A673 (cell line): ENCODE measurements around the gene CACNA2D1. TPM values are rescaled to one million over a fixed set of nuclear protein-coding genes. Genes with fewer than 3 reads are reported as not detected.

Experiments used
- BruUV-seq: library from RNA; stranded (reverse); fragments of 400-500 nt; replicated peaks from 2 replicates; lab custom pipeline; 2021; lab: Mats Ljungman, UMichigan
- CTCF ChIA-PET: fragments of 300-600 bp; sonication (Branson Sonifier 250); formaldehyde crosslinking; loops from one replicate; lab custom pipeline; 2022; ENCODE audit warnings: antibody characterized with exemption; lab: Charles Lee
- POLR2A ChIA-PET: fragments of 300-600 bp; sonication (Branson Sonifier 250); formaldehyde crosslinking; loops from one replicate; lab custom pipeline; 2022; ENCODE audit warnings: antibody characterized with exemption; ENCODE audit not compliant: low non-redundant PET; lab: Charles Lee
- DNase-seq: peaks from one replicate; pipeline ENCODE4 v3.0.0-alpha.2; 2015; ENCODE audit warnings: low spot score
- H3K27ac ChIP-seq: fragments of 200-600 bp; sonication (generic); 2 replicates; pipeline ENCODE4 v1.5.1; 2016; ENCODE audit warnings: mixed run types, low read depth, mild to moderate bottlenecking, mixed read lengths, antibody characterized with exemption, low read length; ENCODE audit not compliant: poor library complexity, severe bottlenecking
- H3K27me3 ChIP-seq: fragments of 200-600 bp; sonication (generic); replicated peaks from 2 replicates; pipeline ENCODE4 v1.6.1; 2017; ENCODE audit warnings: mixed run types, low read depth, mild to moderate bottlenecking, mixed read lengths, antibody characterized with exemption, low read length; ENCODE audit not compliant: insufficient read depth, poor library complexity
- H3K36me3 ChIP-seq: fragments of 200-600 bp; sonication (generic); 2 replicates; pipeline ENCODE4 v1.6.1; 2016; ENCODE audit warnings: mixed run types, mild to moderate bottlenecking, mixed read lengths, antibody characterized with exemption, low read length; ENCODE audit not compliant: insufficient read depth, poor library complexity, severe bottlenecking
- H3K4me1 ChIP-seq: fragments of 200-600 bp; sonication (generic); 2 replicates; pipeline ENCODE4 v1.6.1; 2017; ENCODE audit warnings: mixed run types, mild to moderate bottlenecking, mixed read lengths, antibody characterized with exemption, low read length; ENCODE audit not compliant: insufficient read depth, poor library complexity, severe bottlenecking
- H3K4me3 ChIP-seq: fragments of 200-600 bp; sonication (generic); 2 replicates; pipeline ENCODE4 v1.5.1; 2016; ENCODE audit warnings: low read depth, mixed run types, mild to moderate bottlenecking, mixed read lengths, low read length; ENCODE audit not compliant: poor library complexity, severe bottlenecking
- H3K9me3 ChIP-seq: fragments of 200-600 bp; sonication (generic); 2 replicates; pipeline ENCODE4 v1.6.1; 2016; ENCODE audit warnings: mixed run types, low read depth, mild to moderate bottlenecking, mixed read lengths, antibody characterized with exemption, low read length; ENCODE audit not compliant: poor library complexity, severe bottlenecking
- CTCF ChIP-seq: fragments of 300-800, 200-600 bp; sonication (generic); conservative IDR thresholded peaks from 2 replicates; pipeline ENCODE4 v1.5.1; 2017; ENCODE audit warnings: low read depth, mild to moderate bottlenecking, antibody characterized with exemption, low read length, moderate library complexity, mixed read lengths
- EZH2 ChIP-seq: fragments of 200-600 bp; sonication (generic); IDR thresholded peaks from 2 replicates; pipeline ENCODE4 v1.6.1; 2017; ENCODE audit warnings: borderline replicate concordance, low read depth, mild to moderate bottlenecking, mixed read lengths, antibody characterized with exemption, low read length; ENCODE audit not compliant: poor library complexity, severe bottlenecking
- intact Hi-C: fragments of 100-400 bp; cut with micrococcal nuclease; formaldehyde crosslinking; loops from one replicate; pipeline ENCODE4 v1.10.0; 2022; ENCODE audit not compliant: unreplicated experiment
- total RNA-seq: library from RNA; stranded (reverse); gene quantifications from 2 replicates; pipeline ENCODE4 v1.2.3, GENCODE V29; 2021

Gene CACNA2D1
- total RNA-seq, 1 experiment from 2014 or later = 49.1 TPM

GRCh38 chr7:82049442-82049841, 394.1 kb downstream of the CACNA2D1 start:
- intact Hi-C loops = no loop called here
- H3K4me1 ChIP-seq = peaks cover 46% of the 10 kb centered on the region
- peak overlapping the region; percentile 22 for H3K27ac ChIP-seq
- no peaks in the 10 kb centered on the region for H3K36me3 ChIP-seq
- H3K27me3 ChIP-seq = no peaks in the 10 kb centered on the region
- H3K9me3 ChIP-seq = no peaks in the 10 kb centered on the region
- no TSS peak for BruUV-seq
- ChIA-PET POLR2A (no interaction called here), CTCF (interaction anchor here (0.6 kb wide), 1 partner anchor 172 kb away, joined by 3 read pairs; no protein-coding TSS in a partner anchor)
- H3K4me3 ChIP-seq = no peak overlapping the region
- TF ChIP-seq EZH2 (no peak), CTCF (no peak)
- DNase-seq = peak; percentile 70

- Histone ChIP-seq H3K27ac (no peak overlapping the region), H3K4me3 (no peak overlapping the region), H3K9me3 (no peaks in the 10 kb centered on the region), H3K36me3 (no peaks in the 10 kb centered on the region), H3K4me1 (peaks cover 17% of the 10 kb centered on the region), H3K27me3 (no peaks in the 10 kb centered on the region)
- no TSS peak for BruUV-seq
- no peak for TF ChIP-seq EZH2
- TF ChIP-seq CTCF = peak; percentile 76
- CTCF ChIA-PET = no interaction called here
- intact Hi-C loops = loop anchor here (1.0 to 5.0 kb wide), 6 partner anchors 188 to 682 kb away; no protein-coding TSS in a partner anchor
- DNase-seq = peak; percentile 70
- POLR2A ChIA-PET = no interaction called here
Measured at GRCh38 chr7:82044497-82045080, 399.0 kb downstream of the CACNA2D1 start.

GRCh38 chr7:82039621-82040020, 404.0 kb downstream of the CACNA2D1 start:
- ChIA-PET CTCF (no interaction called here), POLR2A (no interaction called here)
- BruUV-seq = no TSS peak
- no peaks in the 10 kb centered on the region for H3K9me3 ChIP-seq
- intact Hi-C loops = loop anchor here (5.0 kb wide), 2 partner anchors 353 to 537 kb away; no protein-coding TSS in a partner anchor
- H3K27ac ChIP-seq = no peak overlapping the region
- no peaks in the 10 kb centered on the region for H3K36me3 ChIP-seq
- TF ChIP-seq CTCF (no peak), EZH2 (no peak)
- H3K4me1 ChIP-seq = no peaks in the 10 kb centered on the region
- DNase-seq = no peak
- H3K27me3 ChIP-seq = no peaks in the 10 kb centered on the region
- no peak overlapping the region for H3K4me3 ChIP-seq
